Measurements from ENCODE around the gene CD37.
"Not testable (repeated sequence)": the region's sequence is repeated elsewhere in the genome, so short reads cannot be mapped to it uniquely, and the experiment has no call there.

CD37 gene

DNA sequence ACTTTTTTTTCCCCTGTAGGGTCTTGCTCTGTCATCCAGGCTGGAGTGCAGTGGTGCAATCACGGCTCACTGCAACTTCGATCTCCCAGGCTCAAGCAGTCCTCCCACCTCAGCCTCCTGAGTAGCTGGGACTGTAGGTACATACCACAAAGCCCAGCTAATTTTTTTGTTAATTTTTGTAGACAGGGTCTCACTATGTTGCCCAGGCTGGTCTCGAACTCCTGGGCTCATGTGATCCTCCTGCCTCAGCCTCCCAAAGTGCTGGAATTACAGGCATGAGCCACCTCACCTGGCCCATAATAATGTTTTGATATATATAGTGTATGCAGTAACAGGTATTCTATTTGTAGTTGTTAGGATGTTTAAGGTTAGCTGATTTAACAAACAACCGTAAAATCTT lies 4.0 kb upstream of the CD37 start:
- ATAC-seq = not testable (repeated sequence)

DNA sequence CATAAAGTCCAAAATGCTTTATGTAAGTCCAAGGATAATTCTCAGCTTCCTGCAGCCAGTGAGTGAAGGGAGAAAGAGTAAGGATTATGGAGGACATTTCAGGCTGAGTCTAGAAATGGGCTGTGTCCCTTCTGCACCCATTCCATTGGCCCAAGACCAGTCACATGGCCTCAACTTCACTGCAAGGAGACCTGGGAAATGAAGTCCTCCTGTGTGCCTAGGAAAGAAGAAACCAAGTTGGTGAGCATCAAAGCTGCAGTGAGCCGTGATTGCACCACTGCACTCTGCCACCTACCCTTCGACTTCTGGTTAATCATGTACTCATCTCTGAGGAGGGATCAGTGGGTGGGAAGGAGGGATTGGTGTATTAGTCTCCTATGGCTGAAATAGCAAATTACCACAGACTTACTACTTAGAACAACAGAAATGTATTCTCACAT lies 3.6 kb upstream of the CD37 start:
- ATAC-seq = peak; percentile 75 to 82

DNA sequence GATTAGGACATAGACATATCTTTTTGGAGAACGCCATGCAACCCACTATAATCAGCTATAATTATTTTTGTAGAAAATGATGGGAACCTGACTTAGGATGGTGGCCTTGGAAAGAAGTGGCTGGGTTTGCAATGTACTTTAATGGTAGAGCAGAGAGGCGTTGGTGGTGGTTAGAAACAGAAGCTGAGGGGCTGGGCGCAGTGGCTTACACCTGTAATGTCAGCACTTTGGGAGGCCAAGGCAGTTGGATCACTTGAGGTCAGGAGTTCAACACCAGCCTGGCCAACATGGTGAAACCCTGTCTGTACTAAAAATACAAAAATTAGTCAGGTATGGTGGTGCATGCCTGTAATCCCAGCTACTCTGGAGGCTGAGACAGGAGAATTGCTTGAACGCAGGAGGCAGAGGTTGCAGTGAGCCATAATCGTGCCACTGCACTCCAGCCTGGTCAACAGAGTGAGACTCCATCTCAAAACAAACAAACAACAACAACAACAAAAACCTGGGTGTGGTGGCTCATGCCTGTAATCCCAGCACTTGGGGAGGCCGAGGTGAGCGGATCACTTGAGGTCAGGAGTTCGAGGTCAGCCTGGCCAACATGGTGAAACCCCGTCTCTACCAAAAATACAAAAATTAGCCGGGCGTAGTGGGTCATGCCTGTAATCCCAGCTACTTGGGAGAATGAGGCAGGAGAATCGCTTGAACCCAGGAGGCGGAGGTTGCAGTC lies 2.4 kb upstream of the CD37 start:
- not testable (repeated sequence) for ATAC-seq

DNA sequence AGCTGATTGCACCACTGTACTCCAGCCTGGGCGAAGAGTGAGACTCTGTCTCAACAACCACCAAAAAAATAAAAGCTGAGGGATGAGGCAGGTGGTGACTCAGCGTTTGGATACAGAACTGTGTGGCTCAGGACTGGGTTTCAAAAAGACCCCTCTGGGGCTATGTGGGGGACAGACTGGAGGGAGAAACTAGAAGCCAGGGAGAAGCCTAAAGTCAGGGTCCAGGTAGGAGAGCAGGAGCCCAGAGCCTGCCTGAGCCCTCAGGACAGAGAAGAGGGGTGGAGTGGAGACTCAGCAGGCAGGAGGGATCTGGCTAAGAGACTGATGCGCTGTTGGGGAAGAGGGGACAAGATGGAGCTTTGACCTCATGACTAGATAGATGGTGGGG lies 1.8 kb upstream of the CD37 start:
- no peak for ATAC-seq

DNA sequence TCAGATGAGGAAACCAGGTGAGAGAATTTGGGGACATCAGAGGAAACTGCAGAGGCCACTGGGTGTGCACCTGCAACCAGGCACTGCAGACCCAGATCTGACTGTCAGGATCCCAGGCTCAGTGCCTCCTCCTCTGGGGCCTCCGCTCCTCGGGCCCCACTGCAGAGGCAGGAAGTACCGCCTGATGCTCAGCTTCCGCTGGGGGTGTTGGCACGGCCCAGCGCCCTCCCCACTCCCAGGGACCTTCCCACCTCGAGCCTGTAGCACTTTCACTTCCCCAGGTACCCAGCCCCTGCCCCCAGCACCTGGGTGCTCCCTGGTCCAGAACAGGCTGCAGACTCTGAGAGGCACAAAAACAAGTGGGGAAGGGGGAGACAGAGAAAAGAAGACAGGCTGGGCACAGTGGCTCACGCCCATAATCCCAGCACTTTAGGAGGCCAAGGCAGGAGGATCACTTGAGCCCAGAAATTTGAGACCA lies 1.4 kb upstream of the CD37 start:
- peak; percentile 52 to 59 for ATAC-seq

DNA sequence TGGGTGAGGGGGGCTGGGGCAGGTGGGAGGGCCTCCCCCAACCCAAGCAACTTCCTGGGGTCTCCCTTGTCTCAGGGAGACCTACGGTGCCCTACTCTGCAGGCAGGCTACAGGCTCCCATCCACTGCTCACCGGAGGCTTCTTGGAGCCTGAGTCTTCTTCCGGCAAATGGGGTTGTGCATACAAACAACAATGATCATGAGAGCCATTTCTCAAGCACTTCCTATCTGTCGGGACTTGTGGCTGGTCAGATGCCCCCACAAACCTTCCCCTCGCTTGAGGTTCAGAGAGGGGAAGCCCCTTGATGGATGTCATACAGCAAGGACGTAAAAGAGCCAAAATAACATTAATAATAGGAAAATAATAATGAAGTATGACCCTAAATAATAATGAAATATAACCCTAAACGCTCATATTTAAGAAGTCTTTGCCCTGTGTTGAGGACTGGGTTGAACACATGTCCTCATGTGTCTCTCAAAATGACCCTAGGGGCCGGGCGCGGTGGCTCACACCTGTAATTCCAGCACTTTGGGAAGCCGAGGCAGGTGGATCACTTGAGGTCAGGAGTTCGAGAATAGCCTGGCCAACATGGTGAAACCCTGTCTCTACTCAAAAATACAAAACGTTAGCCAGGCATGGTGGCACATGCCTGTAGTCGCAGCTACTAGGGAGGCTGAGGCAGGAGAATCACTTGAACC lies 727 bp downstream of the CD37 start:
- ATAC-seq = peak; percentile 11 to 41

DNA sequence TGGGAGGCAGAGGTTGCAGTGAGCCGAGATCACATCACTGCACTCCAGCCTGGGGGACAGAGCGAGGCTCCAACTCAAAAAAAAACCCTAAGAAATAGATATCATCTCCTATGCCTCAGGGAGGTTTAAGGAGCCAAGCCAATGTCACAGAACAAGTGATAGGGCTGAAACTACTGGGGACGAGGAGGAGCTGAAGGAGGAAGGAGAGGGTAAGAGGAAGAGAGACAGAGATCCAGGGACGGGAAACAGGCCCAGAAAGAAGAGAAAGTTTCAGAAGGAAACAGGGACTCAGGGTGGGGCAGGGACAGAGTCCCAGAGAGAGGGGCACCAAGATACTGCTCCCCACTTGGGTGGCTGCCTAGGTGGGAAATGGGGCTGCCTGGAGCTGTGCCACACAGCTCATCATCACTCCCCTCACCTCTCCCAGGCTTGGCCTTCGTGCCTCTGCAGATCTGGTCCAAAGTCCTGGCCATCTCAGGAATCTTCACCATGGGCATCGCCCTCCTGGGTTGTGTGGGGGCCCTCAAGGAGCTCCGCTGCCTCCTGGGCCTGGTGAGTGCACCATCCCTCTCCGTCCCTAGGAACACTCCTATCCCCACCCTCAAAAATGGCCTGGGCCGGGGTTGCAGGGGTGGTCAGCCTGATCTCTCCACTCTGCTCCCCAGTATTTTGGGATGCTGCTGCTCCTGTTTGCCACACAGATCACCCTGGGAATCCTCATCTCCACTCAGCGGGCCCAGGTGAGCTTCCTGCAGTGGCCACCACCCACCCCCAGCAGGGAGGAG lies 1.5 kb downstream of the CD37 start:
- ATAC-seq = no peak

DNA sequence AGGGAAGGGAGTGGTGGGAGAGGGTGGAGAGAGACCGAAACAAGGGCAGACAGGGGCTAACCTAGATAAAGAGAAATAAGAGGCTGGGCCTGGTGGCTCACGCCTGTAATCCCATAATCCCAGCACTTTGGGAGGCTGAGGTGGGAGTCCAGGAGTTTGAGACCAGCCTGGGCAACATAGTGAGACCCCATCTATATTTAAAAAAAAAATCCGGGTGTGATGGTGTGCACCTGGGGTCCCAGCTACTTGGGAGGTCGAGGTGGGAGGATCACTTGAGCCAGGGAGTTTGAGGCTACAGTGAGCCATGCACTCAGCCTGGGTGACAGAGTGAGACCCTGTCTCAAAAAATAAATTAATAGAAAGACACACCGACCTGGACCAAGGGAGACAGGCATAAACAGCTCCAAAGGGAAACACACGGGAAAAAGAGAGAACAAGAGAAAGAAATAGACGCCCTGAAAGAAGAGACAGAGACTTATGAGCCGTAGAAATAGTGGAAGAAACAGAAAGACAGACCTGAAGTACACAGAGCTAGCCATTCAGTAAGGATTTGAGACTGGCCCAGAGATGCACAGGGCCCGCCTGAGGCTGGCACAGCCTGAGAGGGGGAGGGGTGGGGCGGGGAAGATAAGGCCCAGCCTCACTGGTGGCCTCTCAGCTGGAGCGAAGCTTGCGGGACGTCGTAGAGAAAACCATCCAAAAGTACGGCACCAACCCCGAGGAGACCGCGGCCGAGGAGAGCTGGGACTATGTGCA lies 2.2 kb downstream of the CD37 start:
- ATAC-seq = no peak

DNA sequence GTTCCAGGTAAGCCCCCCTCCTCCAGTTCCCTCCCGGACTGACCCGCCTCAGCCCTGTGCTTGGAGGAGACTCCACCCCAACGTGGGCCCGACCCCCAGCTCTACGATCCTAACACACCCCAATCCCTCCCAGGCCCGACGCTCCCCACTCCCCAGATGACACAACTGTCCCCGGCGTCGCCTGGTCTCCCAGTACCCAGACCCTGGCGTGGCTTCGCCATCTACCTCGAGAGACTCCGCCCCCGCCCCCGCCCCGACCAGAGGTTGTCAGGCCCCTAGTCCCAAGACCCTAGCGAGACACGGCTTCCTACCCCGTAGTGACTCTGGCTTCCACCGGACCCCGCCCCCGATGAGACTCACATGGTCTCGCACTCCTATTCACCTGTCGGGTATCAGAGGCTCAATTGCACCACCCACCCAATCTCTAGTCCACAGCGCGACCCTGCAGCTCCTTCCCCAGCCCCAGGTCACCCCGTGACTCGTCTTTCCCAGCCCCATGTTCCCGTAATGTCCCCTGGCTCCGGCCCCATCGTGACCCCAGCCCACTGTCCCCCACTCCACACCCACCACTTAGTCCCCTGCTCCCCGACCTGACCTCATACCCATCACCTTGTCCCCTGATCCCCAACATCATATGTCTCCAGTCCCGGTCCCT lies 2.9 kb downstream of the CD37 start:
- ATAC-seq = no peak

DNA sequence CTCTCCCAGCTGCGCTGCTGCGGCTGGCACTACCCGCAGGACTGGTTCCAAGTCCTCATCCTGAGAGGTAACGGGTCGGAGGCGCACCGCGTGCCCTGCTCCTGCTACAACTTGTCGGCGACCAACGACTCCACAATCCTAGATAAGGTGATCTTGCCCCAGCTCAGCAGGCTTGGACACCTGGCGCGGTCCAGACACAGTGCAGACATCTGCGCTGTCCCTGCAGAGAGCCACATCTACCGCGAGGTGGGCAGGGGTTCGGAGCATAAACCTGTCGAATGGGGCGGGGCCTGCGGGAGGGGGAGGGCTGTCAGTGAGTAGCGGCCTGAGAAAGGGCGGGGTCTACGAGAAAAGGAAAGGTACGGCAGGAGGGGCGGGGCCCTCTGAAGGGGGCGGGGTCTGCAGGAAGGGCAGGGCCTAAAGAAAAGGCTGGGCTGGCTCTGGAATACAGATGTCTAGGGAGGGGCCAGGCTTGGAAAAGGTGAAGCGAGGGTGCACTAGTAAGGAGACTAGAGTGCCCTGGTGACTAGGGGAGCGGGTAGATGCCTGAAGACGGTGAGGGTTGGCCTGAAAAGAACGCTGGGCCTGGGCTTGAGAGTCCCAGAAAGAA lies 3.6 kb downstream of the CD37 start:
- ATAC-seq = no peak

DNA sequence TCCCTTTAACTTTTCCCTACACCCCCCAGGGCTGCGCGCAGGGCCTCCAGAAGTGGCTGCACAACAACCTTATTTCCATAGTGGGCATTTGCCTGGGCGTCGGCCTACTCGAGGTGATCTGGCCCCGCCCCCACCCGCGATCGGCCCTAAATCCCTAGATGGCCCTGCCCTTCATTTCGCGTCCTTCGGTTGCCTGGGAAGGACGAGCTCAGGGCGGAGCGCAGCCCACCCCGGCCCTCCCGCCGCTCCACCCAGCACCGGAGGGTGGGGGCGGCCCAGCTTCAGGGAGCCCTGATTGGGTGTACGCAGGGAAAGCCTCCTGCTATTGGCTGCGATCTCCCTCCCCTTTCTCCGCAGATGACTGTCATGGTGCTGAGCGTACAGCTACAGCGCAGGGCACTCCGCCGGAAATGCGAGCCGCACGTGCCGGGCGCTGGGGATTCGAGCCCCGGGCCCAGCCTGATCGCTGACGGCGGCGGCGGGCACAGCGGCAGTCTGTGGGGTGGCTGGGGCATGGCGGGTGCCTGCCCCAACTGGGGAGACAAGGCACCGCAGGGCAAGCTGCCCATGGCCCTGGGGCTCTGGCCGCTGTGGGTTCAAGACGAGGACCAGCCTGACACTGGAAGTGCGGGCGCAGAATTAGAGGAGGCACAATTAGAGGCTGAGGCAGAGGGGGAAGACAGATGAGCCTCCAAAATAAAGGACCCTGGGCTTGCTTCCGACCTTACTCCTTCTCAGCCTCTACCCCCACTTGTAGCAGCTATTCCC lies 4.3 kb downstream of the CD37 start:
- no peak for ATAC-seq

DNA sequence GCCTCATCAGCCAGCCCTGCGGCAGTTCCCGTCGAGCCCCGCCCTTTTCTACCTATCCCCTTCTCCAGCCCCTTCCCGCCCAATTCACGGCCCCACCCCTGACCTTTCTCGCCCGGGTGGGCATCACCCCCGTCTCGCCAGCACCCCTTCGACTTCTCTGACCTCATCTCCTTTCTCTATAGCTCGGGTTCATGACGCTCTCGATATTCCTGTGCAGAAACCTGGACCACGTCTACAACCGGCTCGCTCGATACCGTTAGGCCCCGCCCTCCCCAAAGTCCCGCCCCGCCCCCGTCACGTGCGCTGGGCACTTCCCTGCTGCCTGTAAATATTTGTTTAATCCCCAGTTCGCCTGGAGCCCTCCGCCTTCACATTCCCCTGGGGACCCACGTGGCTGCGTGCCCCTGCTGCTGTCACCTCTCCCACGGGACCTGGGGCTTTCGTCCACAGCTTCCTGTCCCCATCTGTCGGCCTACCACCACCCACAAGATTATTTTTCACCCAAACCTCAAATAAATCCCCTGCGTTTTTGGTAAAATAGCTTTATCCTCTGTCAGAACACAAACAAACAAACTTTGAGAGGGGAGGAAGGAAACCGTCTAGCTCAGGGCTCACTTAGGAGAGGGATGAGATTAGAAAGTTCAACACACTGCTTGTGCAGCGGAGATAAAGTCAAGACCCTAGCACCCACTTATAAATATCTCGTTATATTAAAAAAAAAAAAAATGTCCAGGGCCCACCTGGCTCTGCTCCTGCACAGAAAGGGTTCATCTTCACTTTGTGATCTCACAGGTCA lies 5.1 kb downstream of the CD37 start:
- ATAC-seq = no peak

DNA sequence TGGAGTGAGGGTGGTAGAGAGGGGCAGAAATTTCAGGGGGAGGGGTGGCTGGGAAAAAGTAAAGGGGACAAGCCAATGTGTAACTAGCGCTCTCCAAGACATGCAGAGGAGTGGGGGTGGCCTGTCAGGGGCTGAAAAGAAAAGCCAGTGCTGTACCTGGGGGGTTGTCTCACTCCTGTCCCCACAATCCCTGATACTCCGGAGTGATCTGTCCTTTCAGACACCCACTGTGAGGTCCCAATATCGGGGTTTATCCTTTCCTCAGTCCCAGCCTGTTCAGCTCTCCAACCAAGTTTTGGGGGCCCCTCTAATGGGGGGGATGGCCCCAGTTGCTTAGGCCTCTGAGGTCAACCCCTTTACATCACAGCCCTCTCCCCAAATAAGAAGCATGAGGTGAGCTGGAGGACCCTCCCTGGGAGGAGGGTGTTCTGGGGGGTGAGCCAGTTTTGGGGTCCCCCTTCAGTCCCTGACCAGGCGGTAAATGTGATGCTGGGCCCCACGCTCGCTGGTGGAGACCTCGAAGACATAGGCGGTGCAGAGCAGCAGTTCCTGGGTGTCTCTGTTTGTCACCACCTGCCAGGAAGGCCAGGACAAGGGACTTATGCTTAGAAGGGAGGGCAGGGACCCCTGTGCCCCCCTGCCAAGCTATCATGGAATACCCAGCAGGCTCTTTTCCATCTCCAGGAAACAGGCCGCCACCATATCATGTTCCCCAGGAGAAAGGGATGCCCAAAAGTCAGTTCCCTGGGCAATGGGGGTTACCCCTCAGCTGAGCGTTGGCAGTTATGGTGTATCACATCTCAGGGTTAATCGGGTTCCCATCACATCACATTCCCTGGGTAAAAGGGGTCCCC lies 5.9 kb downstream of the CD37 start:
- no peak for ATAC-seq

DNA sequence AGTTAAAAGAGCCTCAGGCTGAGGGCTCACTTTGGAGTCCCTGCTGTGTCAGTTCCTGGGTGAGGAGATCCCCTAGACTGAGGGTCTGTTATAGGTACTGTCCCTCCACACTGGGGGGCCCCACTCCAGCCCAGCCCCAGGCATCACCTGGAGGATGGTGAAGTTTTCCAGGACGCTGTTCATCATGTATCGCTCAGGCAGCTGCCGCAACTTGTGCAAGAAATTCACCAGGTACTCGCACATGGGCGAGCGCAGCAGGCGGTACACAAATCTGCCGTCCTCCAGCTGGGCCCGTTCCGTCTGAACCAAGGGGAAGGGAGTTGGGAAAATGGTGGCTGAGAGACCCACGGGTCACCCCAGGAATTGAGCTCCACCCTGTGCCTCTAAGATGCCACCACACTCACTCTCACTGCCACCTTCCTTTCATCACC lies 7.1 kb downstream of the CD37 start:
- no peak for ATAC-seq

DNA sequence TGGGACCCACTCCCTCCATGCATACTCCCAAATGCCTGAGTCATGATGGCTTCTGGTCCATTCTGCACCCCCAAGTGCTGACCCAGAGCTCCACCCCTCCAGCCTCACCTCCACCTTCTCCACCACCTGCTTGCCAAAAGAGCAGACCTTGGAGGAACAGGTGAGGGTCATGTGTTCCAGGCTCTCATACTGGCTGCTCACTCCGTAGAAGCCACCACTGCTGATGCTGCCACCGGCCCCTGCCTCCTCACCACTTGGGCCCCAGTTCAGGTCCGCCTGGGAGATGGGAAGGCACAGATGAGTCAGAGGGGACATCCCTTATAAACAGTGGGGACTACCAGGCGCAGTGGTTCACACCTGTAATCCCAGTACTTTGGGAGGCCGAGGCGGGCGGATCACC lies 7.9 kb downstream of the CD37 start:
- no peak for ATAC-seq

DNA sequence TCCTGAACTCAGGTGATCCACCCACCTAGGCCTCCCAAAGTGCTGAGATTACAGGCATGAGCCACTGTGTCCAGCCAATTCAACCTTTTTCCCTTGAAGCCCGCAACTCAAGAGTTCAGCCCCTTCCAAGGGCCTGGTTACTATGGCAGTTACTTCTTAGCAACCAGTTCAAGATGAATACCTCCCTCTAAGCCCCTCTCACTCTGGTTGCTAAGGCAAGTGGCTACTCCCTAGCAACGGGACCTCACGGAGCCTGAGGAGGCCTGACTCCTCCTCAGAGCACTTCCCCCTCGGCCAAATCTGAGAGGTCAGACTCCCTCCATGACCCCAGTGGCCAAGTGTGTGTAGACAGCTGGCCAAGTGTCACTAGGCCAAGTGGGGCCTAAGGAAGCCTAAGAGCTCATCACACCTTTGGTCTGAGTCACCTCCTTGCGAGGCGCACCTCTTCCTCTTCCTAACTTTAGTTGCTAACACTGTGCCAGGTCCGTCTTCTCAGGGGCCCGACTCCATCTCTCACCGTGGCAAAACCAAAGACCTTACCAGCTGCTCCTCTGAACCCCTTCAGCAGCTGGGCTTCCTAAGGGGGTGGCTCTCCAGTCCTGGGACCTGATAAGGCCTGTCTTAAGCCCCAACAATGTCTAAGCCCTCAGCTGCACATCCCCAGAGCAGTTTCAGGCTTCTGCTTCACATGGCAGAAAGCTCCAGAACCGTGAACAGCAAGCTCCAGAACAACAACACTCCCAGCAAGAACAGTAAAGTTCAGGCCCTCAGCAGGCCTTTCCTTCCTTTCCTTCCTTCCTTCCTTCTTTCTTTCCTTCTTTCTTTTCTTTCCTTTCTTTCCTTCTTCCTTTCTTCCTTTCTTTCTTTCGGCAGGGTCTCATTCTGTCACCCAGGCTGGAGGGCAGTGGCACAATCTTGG lies 9.6 kb downstream of the CD37 start:
- no peak for ATAC-seq

DNA sequence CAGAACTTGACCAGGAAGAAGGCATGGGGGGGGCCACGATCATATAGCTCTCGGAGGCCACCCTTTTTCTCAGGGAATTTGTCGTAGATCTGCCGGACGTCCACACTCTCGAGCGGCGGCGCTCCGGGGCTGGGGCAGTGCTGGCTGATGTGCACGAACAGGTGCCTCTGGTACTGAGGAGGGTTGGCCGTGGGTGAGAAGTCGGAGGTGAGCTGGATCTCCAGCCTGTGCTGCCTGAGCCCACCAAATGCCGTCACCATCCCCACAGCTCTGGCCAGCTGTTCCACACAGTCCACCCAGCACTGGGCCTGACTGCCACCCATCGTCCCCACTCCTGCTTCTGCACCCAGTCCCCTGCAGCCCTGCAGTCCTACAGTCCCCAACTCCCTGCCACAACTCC lies 12.0 kb downstream of the CD37 start:
- no peak for ATAC-seq

DNA sequence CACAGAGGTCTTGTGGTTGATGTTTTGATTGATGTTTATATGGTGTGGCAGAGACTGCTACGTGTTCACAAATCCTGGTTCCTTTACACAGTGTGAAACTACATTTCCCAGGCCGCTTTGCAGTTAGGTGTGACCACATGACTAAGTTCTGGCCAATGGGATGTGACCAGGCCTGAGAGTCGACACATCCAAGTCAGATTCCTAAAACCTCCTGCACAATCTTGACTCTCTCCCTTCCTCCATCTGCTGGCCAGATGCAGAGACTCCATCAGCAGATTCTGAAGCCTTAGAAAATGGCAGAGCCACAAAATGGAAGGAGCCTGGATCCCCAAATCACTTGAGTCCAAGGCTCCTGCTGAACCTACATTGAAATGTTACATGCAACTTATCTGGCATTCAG lies 12.6 kb downstream of the CD37 start:
- peak in 1 of 2 donors; percentile 49 for ATAC-seq

Measured in activated CD4-positive, CD25-positive, alpha-beta regulatory T cell treated with anti-CD3 and anti-CD28 coated beads, Interleukin-2, amount 50 U/mL, for 24 hours (primary cell).